CD14-positive monocyte (primary cell): ENCODE results near the gene TMEM239. TPM values are rescaled to one million over a fixed set of nuclear protein-coding genes. Genes with fewer than 3 reads are reported as not detected.
A peak's percentile ranks its signal among the peaks of the same experiment; 100 is the strongest.

Experiments used
- DNase-seq, 3 donors: peaks; one replicate each; pipeline ENCODE4 v3.0.0-alpha.2; 2011 to 2022
- H2AFZ ChIP-seq: 2 replicates; pipeline ENCODE4 v1.6.0; 2012; ENCODE audit warnings: mild to moderate bottlenecking, low read depth, low read length, inconsistent platforms; ENCODE audit not compliant: insufficient read depth, poor library complexity, severe bottlenecking
- H3K27ac ChIP-seq, 2 donors: 1 replicate in 1 of 2; 2 replicates in 1 of 2; pipeline ENCODE4 v1.5.1; 2012 to 2013; ENCODE audit warnings: low read length in 2 of 2, control low read depth in 1 of 2, inconsistent platforms in 1 of 2, low read depth in 1 of 2, mild to moderate bottlenecking in 1 of 2
- H3K27me3 ChIP-seq, 2 donors: one replicate each; pipeline versions ENCODE4 v1.6.0 to v1.6.1; 2011 to 2013; ENCODE audit warnings: low read length in 2 of 2; ENCODE audit not compliant: control insufficient read depth in 2 of 2, insufficient read depth in 2 of 2
- H3K36me3 ChIP-seq, 2 donors: replicated peaks in 1 of 2; 1 replicate in 1 of 2; 2 replicates in 1 of 2; pipeline versions ENCODE4 v1.5.1 to v1.6.1; 2012 to 2013; ENCODE audit warnings: low read length in 2 of 2, control low read depth in 1 of 2, inconsistent platforms in 1 of 2, mild to moderate bottlenecking in 1 of 2; ENCODE audit not compliant: insufficient read depth in 2 of 2, control insufficient read depth in 1 of 2
- H3K4me1 ChIP-seq, 2 donors: 1 replicate in 1 of 2; 2 replicates in 1 of 2; pipeline versions ENCODE4 v1.5.1 to v1.6.1; 2012 to 2013; ENCODE audit warnings: low read length in 2 of 2, control low read depth in 1 of 2, inconsistent platforms in 1 of 2, mild to moderate bottlenecking in 1 of 2, moderate library complexity in 1 of 2; ENCODE audit not compliant: insufficient read depth in 2 of 2, control insufficient read depth in 1 of 2
- H3K4me2 ChIP-seq: replicated peaks from 2 replicates; pipeline ENCODE3; 2012; ENCODE audit warnings: low read length, moderate library complexity, mild to moderate bottlenecking; ENCODE audit not compliant: poor library complexity, severe bottlenecking; ENCODE audit errors: extremely low read depth
- H3K4me3 ChIP-seq, 3 experiments: fragments of 200-600 bp in 1 of 3; sonication (generic) in 1 of 3; replicated peaks in 1 of 3; 1 replicate in 2 of 3; 2 replicates in 1 of 3; pipeline ENCODE4 v1.5.1; 2011 to 2013; ENCODE audit warnings: low read length in 3 of 3, mild to moderate bottlenecking in 3 of 3, control low read depth in 2 of 3, low read depth in 2 of 3, inconsistent platforms in 1 of 3, moderate library complexity in 1 of 3
- H3K79me2 ChIP-seq: 2 replicates; pipeline ENCODE4 v1.6.0; 2012; ENCODE audit warnings: mild to moderate bottlenecking, control low read depth, inconsistent platforms, low read length, moderate library complexity; ENCODE audit not compliant: insufficient read depth
- H3K9ac ChIP-seq: 2 replicates; pipeline ENCODE4 v1.6.0; 2017; ENCODE audit warnings: low read length, mild to moderate bottlenecking; ENCODE audit not compliant: insufficient read depth, poor library complexity, severe bottlenecking
- H3K9me3 ChIP-seq, 2 donors: replicated peaks in 1 of 2; 1 replicate in 1 of 2; 2 replicates in 1 of 2; pipeline versions ENCODE4 v1.5.1 to v1.6.1; 2012 to 2013; ENCODE audit warnings: low read length in 2 of 2, control low read depth in 1 of 2; ENCODE audit not compliant: control insufficient read depth in 1 of 2, insufficient read depth in 1 of 2
- H4K20me1 ChIP-seq: 2 replicates; pipeline ENCODE4 v1.6.0; 2012; ENCODE audit warnings: mild to moderate bottlenecking, low read length, control low read depth, moderate library complexity; ENCODE audit not compliant: insufficient read depth
- H3K27ac Mint-ChIP-seq, 7 donors: one replicate each; pipeline ENCODE4 v1.8.0; 2020; ENCODE audit warnings: mild to moderate bottlenecking in 7 of 7, mixed read lengths in 7 of 7, moderate library complexity in 6 of 7, inconsistent platforms in 2 of 7
- H3K27me3 Mint-ChIP-seq, 3 donors: one replicate each; pipeline ENCODE4 v1.8.0; 2021 to 2022; ENCODE audit warnings: low read depth in 3 of 3, mild to moderate bottlenecking in 3 of 3, mixed read lengths in 3 of 3, moderate library complexity in 3 of 3, inconsistent platforms in 1 of 3
- H3K36me3 Mint-ChIP-seq, 2 donors: one replicate each; pipeline ENCODE4 v1.8.0; 2020; ENCODE audit warnings: mixed read lengths in 2 of 2, inconsistent platforms in 1 of 2, mild to moderate bottlenecking in 1 of 2
- H3K4me1 Mint-ChIP-seq: one replicate; pipeline ENCODE4 v1.8.0; 2020; ENCODE audit warnings: mild to moderate bottlenecking, mixed read lengths
- H3K4me3 Mint-ChIP-seq, 2 donors: one replicate each; pipeline ENCODE4 v1.8.0; 2020; ENCODE audit warnings: mild to moderate bottlenecking in 2 of 2, mixed read lengths in 2 of 2, moderate library complexity in 1 of 2
- H3K9me3 Mint-ChIP-seq, 7 donors: one replicate each; pipeline ENCODE4 v1.8.0; 2020 to 2022; ENCODE audit warnings: mixed read lengths in 7 of 7, mild to moderate bottlenecking in 6 of 7, moderate library complexity in 6 of 7, inconsistent platforms in 2 of 7
- WGBS: methylation state at CpG from one replicate; pipeline ENCODE4 v1.1.5; 2013; ENCODE audit warnings: missing lambda C conversion rate; ENCODE audit not compliant: insufficient coverage; 5-methylcytosine and 5-hydroxymethylcytosine counted together
- intact Hi-C, 2 donors: fragments of 100-400 bp; cut with micrococcal nuclease; formaldehyde crosslinking; loops; one replicate each; pipeline versions ENCODE4 v1.15.0 to v1.15.1; 2023
- polyA plus RNA-seq, 3 donors: library from polyadenylated mRNA; depleted of rRNA in 1 of 3; unstranded in 2 of 3; stranded (reverse) in 1 of 3; fragments of 300-500 nt in 2 of 3; fragments of >200 nt in 1 of 3; fragmentation: Illumina TruSeq in 2 of 3; gene quantifications; 1 replicate in 2 of 3; 2 replicates in 1 of 3; pipeline ENCODE4 v1.2.3, GENCODE V29; 2012 to 2021
- TF ChIP-seq, protein P1 (sequence below): fragments of 200-600 bp; IDR thresholded peaks from one replicate; pipeline ENCODE4 v1.8.0; 2022; ENCODE audit warnings: antibody characterized with exemption, mild to moderate bottlenecking

The TMEM239 gene
- polyA plus RNA-seq, 3 donors = not detected

DNA sequence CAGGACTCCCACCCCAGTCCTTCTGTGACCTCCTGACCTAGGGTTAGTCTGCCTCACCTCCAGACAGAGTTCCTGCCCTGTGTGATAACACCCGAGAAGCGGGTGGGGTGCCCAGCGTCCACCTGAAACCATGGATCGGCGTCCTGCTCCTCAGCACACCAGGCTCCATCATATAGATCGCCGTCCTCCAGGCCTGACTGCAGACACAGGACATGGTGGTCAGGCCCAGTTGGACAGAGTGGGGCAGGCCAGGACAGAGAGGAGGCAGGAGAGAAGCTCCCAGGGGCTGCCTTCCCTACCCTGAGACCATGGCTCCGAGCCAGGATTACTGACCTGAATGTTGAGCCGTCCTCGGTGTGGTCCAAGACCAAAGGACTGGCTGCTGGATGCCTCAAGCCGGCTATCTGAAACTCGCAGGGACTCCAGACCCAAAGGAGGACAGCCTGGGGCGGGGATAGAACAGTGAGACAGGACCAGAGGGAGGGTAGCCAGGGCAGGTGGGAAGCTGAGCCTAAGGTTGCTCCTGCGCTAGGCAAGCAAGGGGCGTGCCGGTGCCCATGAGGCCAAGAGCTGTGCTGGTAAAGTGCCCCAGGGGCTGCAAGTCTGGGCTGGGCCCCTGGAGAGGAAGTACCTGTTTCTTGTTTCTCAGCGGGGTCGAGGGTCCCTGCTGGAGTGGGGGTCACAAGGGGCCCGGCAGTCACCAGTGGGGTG, 17.9 kb upstream of the TMEM239 start:
- 89% methylated on average over 14 of the region's 19 CpGs for WGBS
- H3K27me3 Mint-ChIP-seq = peaks cover 30 to 44% (median 36%) of the 10 kb centered on the region in 3 donors
- Histone ChIP-seq H3K4me3 (no peak overlapping the region), H3K4me2 (no peak overlapping the region), H3K36me3 (no peaks in the 10 kb centered on the region), H3K27ac (no peak overlapping the region), H2AFZ (no peak overlapping the region), H4K20me1 (no peaks in the 10 kb centered on the region), H3K9ac (no peak overlapping the region), H3K27me3 (peaks cover 13 to 41% of the 10 kb centered on the region in 2 donors), H3K79me2 (no peaks in the 10 kb centered on the region), H3K4me1 (peaks cover 23 to 26% of the 10 kb centered on the region in 2 donors), H3K9me3 (no peaks in the 10 kb centered on the region)
- no peak overlapping the region for H3K27ac Mint-ChIP-seq
- no peak overlapping the region for H3K4me3 Mint-ChIP-seq
- peaks cover 0 to 10% (median 6%) of the 10 kb centered on the region in 7 donors for H3K9me3 Mint-ChIP-seq
- TF ChIP-seq, protein P1, sequence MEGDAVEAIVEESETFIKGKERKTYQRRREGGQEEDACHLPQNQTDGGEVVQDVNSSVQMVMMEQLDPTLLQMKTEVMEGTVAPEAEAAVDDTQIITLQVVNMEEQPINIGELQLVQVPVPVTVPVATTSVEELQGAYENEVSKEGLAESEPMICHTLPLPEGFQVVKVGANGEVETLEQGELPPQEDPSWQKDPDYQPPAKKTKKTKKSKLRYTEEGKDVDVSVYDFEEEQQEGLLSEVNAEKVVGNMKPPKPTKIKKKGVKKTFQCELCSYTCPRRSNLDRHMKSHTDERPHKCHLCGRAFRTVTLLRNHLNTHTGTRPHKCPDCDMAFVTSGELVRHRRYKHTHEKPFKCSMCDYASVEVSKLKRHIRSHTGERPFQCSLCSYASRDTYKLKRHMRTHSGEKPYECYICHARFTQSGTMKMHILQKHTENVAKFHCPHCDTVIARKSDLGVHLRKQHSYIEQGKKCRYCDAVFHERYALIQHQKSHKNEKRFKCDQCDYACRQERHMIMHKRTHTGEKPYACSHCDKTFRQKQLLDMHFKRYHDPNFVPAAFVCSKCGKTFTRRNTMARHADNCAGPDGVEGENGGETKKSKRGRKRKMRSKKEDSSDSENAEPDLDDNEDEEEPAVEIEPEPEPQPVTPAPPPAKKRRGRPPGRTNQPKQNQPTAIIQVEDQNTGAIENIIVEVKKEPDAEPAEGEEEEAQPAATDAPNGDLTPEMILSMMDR = no peak
- H3K36me3 Mint-ChIP-seq = peaks cover 3 to 8% of the 10 kb centered on the region in 2 donors
- intact Hi-C loops = no loop called here
- peaks cover 28% of the 10 kb centered on the region for H3K4me1 Mint-ChIP-seq
- DNase-seq = no peak

DNA sequence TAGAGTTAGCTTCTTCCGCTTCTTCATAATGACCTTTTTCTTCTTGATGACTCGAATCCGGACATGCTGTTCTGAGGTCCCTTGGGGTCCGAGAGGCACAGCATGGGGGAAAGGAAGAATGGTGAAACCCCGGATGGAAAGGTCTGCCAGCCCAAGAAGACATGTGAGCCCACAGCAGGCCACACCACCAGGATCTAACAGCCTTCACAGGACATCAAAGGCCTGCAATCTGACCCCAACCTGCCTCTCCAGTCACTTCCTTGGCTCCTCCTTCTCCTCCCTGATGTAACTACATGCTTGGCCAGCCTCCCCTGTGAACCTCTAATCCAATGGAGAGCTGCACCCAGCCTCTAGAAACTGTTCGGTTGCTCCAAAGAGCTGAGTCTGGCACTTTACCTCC, 17.4 kb upstream of the TMEM239 start:
- Histone ChIP-seq H3K79me2 (no peaks in the 10 kb centered on the region), H2AFZ (no peak overlapping the region), H4K20me1 (no peaks in the 10 kb centered on the region), H3K9me3 (no peaks in the 10 kb centered on the region), H3K36me3 (no peaks in the 10 kb centered on the region), H3K4me3 (no peak overlapping the region), H3K4me2 (no peak overlapping the region), H3K27ac (no peak overlapping the region), H3K4me1 (peaks cover 23 to 26% of the 10 kb centered on the region in 2 donors), H3K27me3 (peaks cover 13 to 43% of the 10 kb centered on the region in 2 donors), H3K9ac (no peak overlapping the region)
- intact Hi-C loops = no loop called here
- Mint-ChIP-seq H3K4me3 (peak overlapping the region in 1 of 2 donors; percentile 100), H3K4me1 (peaks cover 29% of the 10 kb centered on the region), H3K27ac (peak overlapping the region in 1 of 7 donors; percentile 71), H3K9me3 (peaks cover 0 to 10% (median 5%) of the 10 kb centered on the region in 7 donors), H3K27me3 (peaks cover 34 to 43% (median 38%) of the 10 kb centered on the region in 3 donors), H3K36me3 (peaks cover 3 to 8% of the 10 kb centered on the region in 2 donors)
- 92% methylated on average over 1 of the region's 6 CpGs for WGBS
- TF ChIP-seq, protein P1 = no peak
- DNase-seq = no peak
